C4-2B (cell line): ENCODE data around the gene MEN1.

Experiments
- ZFX ChIP-seq: fragments of 450-650 bp; IDR thresholded peaks from 2 replicates; pipeline ENCODE4 v1.6.1; 2017
- TF ChIP-seq, protein P1 (sequence below): fragments of 450-650 bp; conservative IDR thresholded peaks from 2 replicates; pipeline ENCODE4 v1.5.1; 2017; ENCODE audit warnings: mild to moderate bottlenecking

DNA sequence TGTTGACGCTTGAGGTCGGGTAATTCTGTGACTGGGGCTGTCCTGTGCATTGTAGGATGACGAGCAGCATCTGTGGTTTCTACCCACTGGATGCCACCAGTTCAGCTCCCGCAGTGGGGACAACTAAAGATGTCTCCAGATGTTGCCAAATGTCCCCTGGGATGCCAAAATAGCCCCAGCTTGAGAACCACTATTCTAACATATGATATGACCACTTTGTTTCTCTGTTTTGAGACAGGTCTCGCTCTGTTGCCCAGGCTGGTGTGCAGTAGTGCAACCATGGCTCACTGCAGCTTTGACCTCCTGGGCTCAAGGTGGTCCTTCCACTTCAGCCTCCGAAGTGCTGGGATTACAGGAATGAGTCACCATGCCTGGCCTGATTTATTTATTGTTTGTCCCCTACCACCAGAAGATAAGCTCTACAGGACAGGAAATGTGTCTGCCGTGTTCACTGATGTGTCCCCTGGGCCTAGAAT lies 4.4 kb upstream of the MEN1 start:
- TF ChIP-seq, protein P1, sequence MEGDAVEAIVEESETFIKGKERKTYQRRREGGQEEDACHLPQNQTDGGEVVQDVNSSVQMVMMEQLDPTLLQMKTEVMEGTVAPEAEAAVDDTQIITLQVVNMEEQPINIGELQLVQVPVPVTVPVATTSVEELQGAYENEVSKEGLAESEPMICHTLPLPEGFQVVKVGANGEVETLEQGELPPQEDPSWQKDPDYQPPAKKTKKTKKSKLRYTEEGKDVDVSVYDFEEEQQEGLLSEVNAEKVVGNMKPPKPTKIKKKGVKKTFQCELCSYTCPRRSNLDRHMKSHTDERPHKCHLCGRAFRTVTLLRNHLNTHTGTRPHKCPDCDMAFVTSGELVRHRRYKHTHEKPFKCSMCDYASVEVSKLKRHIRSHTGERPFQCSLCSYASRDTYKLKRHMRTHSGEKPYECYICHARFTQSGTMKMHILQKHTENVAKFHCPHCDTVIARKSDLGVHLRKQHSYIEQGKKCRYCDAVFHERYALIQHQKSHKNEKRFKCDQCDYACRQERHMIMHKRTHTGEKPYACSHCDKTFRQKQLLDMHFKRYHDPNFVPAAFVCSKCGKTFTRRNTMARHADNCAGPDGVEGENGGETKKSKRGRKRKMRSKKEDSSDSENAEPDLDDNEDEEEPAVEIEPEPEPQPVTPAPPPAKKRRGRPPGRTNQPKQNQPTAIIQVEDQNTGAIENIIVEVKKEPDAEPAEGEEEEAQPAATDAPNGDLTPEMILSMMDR, result no peak
- TF ChIP-seq ZFX, result no peak
